ENCODE measurements around the gene PPARG. TPM values are rescaled to one million over a fixed set of nuclear protein-coding genes. Genes with fewer than 3 reads are reported as not detected.

PPARG gene
- total and polyA plus RNA-seq, 4 donors: 5.2 to 15.7 (median 7.0) TPM

DNA sequence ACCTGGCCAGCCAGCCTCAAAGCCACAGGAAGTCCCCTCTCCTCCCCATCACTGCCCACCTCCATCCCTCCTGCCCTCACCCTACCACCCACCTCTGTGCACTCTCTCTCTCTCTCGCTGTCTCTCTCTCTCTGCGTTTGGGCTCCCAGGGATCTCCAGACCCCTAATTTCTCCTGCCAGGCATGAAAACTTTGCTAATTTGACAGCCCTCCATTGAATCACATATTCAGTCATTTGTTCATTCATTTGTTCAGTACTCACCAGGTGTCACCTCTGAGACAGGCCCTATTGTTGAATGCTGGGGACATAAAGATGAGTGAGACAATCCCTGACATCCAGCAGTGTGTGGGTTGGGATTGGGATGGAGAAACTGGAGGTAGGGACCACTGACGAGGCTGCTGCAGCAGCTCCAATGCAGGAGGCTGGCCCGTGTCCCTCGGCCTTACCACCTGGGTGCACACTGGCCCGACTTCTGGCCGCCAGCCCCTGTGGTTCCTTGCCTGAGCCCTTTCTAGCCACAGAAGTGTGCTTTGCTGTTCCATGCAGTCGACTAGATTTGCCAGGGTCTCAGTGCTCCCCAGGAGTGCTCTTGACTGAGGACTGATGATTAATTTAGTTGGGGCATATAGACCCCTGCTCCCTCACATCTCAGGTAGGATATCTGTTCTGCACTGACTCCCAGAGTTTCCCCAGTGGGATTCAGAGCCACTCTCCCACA, 156.8 kb downstream of the PPARG start (continued):
- TF ChIP-seq CTCF (IDR thresholded peaks at IDR 0.05; ENCODE audit: low read depth, low read length, missing input control) (no peak), RAD21 (IDR thresholded peaks at IDR 0.05) (no peak), HNF4G (IDR thresholded peaks at IDR 0.05) (no peak)

GRCh38 chr3:12446298-12446697, 157.4 kb downstream of the PPARG start:
- no peaks in the 10 kb centered on the region for H3K36me3 ChIP-seq (ENCODE audit: control insufficient read depth in 4 of 4, insufficient read depth in 3 of 4, low read depth in 1 of 4, low read length in 3 of 4)
- no peaks in the 10 kb centered on the region for H3K27me3 ChIP-seq (ENCODE audit: control insufficient read depth in 4 of 4, insufficient read depth in 4 of 4, low read length in 3 of 4)
- no peak overlapping the region for H3K27ac ChIP-seq (ENCODE audit: low read depth in 1 of 2, low read length in 2 of 2)
- no peak overlapping the region for H3K9ac ChIP-seq (ENCODE audit: low read depth in 1 of 2, low read length in 2 of 2)
- no peaks in the 10 kb centered on the region for H3K9me3 ChIP-seq (ENCODE audit: control insufficient read depth in 4 of 4, low read length in 3 of 4)
- no peak for TF ChIP-seq CTCF (IDR thresholded peaks at IDR 0.05; ENCODE audit: low read depth, low read length, missing input control)
- TF ChIP-seq NR2F2 (IDR thresholded peaks at IDR 0.05): no peak
- TF ChIP-seq SP1 (IDR thresholded peaks at IDR 0.05): no peak
- TF ChIP-seq EGR1 (IDR thresholded peaks at IDR 0.05; ENCODE audit: low read depth in 2 of 2): no peak
- no peak for TF ChIP-seq HNF4G (IDR thresholded peaks at IDR 0.05)
- TF ChIP-seq JUND (IDR thresholded peaks at IDR 0.05): no peak
- TF ChIP-seq, protein P1, sequence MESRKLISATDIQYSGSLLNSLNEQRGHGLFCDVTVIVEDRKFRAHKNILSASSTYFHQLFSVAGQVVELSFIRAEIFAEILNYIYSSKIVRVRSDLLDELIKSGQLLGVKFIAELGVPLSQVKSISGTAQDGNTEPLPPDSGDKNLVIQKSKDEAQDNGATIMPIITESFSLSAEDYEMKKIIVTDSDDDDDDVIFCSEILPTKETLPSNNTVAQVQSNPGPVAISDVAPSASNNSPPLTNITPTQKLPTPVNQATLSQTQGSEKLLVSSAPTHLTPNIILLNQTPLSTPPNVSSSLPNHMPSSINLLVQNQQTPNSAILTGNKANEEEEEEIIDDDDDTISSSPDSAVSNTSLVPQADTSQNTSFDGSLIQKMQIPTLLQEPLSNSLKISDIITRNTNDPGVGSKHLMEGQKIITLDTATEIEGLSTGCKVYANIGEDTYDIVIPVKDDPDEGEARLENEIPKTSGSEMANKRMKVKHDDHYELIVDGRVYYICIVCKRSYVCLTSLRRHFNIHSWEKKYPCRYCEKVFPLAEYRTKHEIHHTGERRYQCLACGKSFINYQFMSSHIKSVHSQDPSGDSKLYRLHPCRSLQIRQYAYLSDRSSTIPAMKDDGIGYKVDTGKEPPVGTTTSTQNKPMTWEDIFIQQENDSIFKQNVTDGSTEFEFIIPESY (IDR thresholded peaks at IDR 0.05): no peak
- no peak for TF ChIP-seq RXRA (IDR thresholded peaks at IDR 0.05)
- TF ChIP-seq, protein P2, sequence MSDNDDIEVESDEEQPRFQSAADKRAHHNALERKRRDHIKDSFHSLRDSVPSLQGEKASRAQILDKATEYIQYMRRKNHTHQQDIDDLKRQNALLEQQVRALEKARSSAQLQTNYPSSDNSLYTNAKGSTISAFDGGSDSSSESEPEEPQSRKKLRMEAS (IDR thresholded peaks at IDR 0.05): no peak
- no peak for TF ChIP-seq FOXA1 (IDR thresholded peaks at IDR 0.05)
- TF ChIP-seq, protein P3, sequence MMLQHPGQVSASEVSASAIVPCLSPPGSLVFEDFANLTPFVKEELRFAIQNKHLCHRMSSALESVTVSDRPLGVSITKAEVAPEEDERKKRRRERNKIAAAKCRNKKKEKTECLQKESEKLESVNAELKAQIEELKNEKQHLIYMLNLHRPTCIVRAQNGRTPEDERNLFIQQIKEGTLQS (IDR thresholded peaks at IDR 0.05): no peak
- TF ChIP-seq, protein P4, sequence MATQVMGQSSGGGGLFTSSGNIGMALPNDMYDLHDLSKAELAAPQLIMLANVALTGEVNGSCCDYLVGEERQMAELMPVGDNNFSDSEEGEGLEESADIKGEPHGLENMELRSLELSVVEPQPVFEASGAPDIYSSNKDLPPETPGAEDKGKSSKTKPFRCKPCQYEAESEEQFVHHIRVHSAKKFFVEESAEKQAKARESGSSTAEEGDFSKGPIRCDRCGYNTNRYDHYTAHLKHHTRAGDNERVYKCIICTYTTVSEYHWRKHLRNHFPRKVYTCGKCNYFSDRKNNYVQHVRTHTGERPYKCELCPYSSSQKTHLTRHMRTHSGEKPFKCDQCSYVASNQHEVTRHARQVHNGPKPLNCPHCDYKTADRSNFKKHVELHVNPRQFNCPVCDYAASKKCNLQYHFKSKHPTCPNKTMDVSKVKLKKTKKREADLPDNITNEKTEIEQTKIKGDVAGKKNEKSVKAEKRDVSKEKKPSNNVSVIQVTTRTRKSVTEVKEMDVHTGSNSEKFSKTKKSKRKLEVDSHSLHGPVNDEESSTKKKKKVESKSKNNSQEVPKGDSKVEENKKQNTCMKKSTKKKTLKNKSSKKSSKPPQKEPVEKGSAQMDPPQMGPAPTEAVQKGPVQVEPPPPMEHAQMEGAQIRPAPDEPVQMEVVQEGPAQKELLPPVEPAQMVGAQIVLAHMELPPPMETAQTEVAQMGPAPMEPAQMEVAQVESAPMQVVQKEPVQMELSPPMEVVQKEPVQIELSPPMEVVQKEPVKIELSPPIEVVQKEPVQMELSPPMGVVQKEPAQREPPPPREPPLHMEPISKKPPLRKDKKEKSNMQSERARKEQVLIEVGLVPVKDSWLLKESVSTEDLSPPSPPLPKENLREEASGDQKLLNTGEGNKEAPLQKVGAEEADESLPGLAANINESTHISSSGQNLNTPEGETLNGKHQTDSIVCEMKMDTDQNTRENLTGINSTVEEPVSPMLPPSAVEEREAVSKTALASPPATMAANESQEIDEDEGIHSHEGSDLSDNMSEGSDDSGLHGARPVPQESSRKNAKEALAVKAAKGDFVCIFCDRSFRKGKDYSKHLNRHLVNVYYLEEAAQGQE (IDR thresholded peaks at IDR 0.05): no peak
- no peak for TF ChIP-seq FOXA2 (IDR thresholded peaks at IDR 0.05)
- no peak for TF ChIP-seq RAD21 (IDR thresholded peaks at IDR 0.05)
- no peak for TF ChIP-seq HNF4A (conservative IDR thresholded peaks at IDR 0.05)
- TF ChIP-seq TAF1 (conservative IDR thresholded peaks at IDR 0.05): no peak
- no peak for TF ChIP-seq GABPA (IDR thresholded peaks at IDR 0.05 in 1 of 2, conservative IDR thresholded peaks at IDR 0.05 in 1 of 2)
- no peak for DNase-seq (ENCODE audit: low spot score)
- no peaks in the 10 kb centered on the region for H3K4me1 ChIP-seq (ENCODE audit: control insufficient read depth in 4 of 4, insufficient read depth in 4 of 4, low read length in 3 of 4)
- H3K4me3 ChIP-seq (ENCODE audit: low read depth in 1 of 3, low read length in 3 of 3): no peak overlapping the region
- 89% methylated on average over 7 of the region's 7 CpGs for WGBS
